ENCODE results near the gene POLR3C. TPM values are rescaled to one million over a fixed set of nuclear protein-coding genes. Genes with fewer than 3 reads are reported as not detected.

POLR3C gene
- total and polyA plus RNA-seq, 2 experiments from 2014 or later = 15.1 to 23.9 TPM

GRCh38 chr1:145784409-145784808, 39.6 kb upstream of the POLR3C start (continued):
- TF ChIP-seq ZNF462 (CRISPR knock-in tag; IDR thresholded peaks at IDR 0.05) = no peak
- no peak for TF ChIP-seq STAT1 (IDR thresholded peaks at IDR 0.05; ENCODE audit: unreplicated experiment)
- no peak for TF ChIP-seq JUNB (IDR thresholded peaks at IDR 0.05; ENCODE audit: unreplicated experiment)
- no peak for TF ChIP-seq EZH2phosphoT487 (IDR thresholded peaks at IDR 0.05; ENCODE audit: unreplicated experiment)
- TF ChIP-seq NANOG (IDR thresholded peaks at IDR 0.05; ENCODE audit: borderline replicate concordance) = no peak
- TF ChIP-seq CREB1 (CRISPR knock-in tag; IDR thresholded peaks at IDR 0.05; ENCODE audit: low read depth) = no peak
- no peak for TF ChIP-seq POLR2AphosphoS5 (IDR thresholded peaks at IDR 0.05; ENCODE audit: low read depth)

GRCh38 chr1:145785547-145785946, 38.5 kb upstream of the POLR3C start:
- Histone ChIP-seq H4K20me1 (replicated peaks; ENCODE audit: insufficient read depth) (no peaks in the 10 kb centered on the region), H3K4me2 (no peak overlapping the region), H3K4me3 (no peak overlapping the region), H3K79me2 (replicated peaks; ENCODE audit: insufficient read depth) (peaks cover 4% of the 10 kb centered on the region; the same call in 1 of the 2 replicates), H3K9me2 (ENCODE audit: insufficient read depth) (no peaks in the 10 kb centered on the region), H3K4me1 (ENCODE audit: insufficient read depth) (no peaks in the 10 kb centered on the region), H2AFZ (no peak overlapping the region), H3K27ac (ENCODE audit: low read depth) (no peak overlapping the region), H3K27me3 (ENCODE audit: insufficient read depth) (no peaks in the 10 kb centered on the region), H3K36me3 (ENCODE audit: insufficient read depth) (peaks cover 4% of the 10 kb centered on the region; the same call in 1 of the 2 replicates), H3F3A (replicated peaks; ENCODE audit: low read depth) (no peaks in the 10 kb centered on the region)
- ATAC-seq = no peak
- Mint-ChIP-seq H3K36me3 (ENCODE audit: low read depth) (peaks cover 4% of the 10 kb centered on the region; the same call in 2 of the 3 replicates), H3K27me3 (ENCODE audit: insufficient read depth, low read depth, poor library complexity) (no peaks in the 10 kb centered on the region), H3K4me1 (no peaks in the 10 kb centered on the region), H3K27ac (no peak overlapping the region), H3K9me3 (no peaks in the 10 kb centered on the region), H3K4me3 (no peak overlapping the region)
- no peak for DNase-seq (ENCODE audit: low spot score)
- no peak for TF ChIP-seq ETS1 (IDR thresholded peaks at IDR 0.05)
- TF ChIP-seq ZNF331 (CRISPR knock-in tag; IDR thresholded peaks at IDR 0.05; ENCODE audit: low read depth) = no peak
- TF ChIP-seq NANOG (IDR thresholded peaks at IDR 0.05; ENCODE audit: borderline replicate concordance) = no peak
- no peak for TF ChIP-seq JUNB (IDR thresholded peaks at IDR 0.05; ENCODE audit: unreplicated experiment)
- TF ChIP-seq ZNF462 (CRISPR knock-in tag; IDR thresholded peaks at IDR 0.05) = no peak
- TF ChIP-seq ZNF114 (CRISPR knock-in tag; IDR thresholded peaks at IDR 0.05) = no peak

Measured in GM23338 (cell line).